ENCODE results near the gene PISD. TPM values are rescaled to one million over a fixed set of nuclear protein-coding genes. Genes with fewer than 3 reads are reported as not detected.

The PISD gene
- total RNA-seq, 4 donors from 2014 or later, result 15.3 to 19.0 (median 18.5) TPM

- peaks cover 0 to 12% of the 10 kb centered on the region in 2 donors for H3K4me1 ChIP-seq
- no peaks in the 10 kb centered on the region for H3K9me3 ChIP-seq
- TF ChIP-seq POLR2A (IDR thresholded peaks at IDR 0.05), result no peak
- no peak for TF ChIP-seq CTCF (IDR thresholded peaks at IDR 0.05 in 4 of 5, conservative IDR thresholded peaks at IDR 0.05 in 1 of 5)
- intact Hi-C loops (cut with DNase I; ENCODE audit: low total_unique reads), result no loop called here
- ATAC-seq (no peak), DNase-seq (no peak)
- in situ Hi-C loops (cut with MboI; ENCODE audit: low sequenced_read_pairs in 4 of 4), result no loop called here
- no peak overlapping the region for H3K27ac ChIP-seq
- H3K4me3 ChIP-seq, result no peak overlapping the region
- no peaks in the 10 kb centered on the region for H3K27me3 ChIP-seq
- peaks cover 0 to 3% of the 10 kb centered on the region in 2 donors for H3K36me3 ChIP-seq
Measured at GRCh38 chr22:31613286-31613903, 48.6 kb downstream of the PISD start.

- in situ Hi-C loops (cut with MboI; ENCODE audit: low sequenced_read_pairs in 4 of 4) (no loop called here), intact Hi-C loops (cut with DNase I; ENCODE audit: low total_unique reads) (no loop called here)
- Histone ChIP-seq H3K36me3 (peaks cover 0 to 3% of the 10 kb centered on the region in 2 donors), H3K27ac (no peak overlapping the region), H3K27me3 (no peaks in the 10 kb centered on the region), H3K9me3 (no peaks in the 10 kb centered on the region), H3K4me3 (no peak overlapping the region), H3K4me1 (peaks cover 0 to 12% of the 10 kb centered on the region in 2 donors)
- no peak for ATAC-seq
- no peak for TF ChIP-seq CTCF (IDR thresholded peaks at IDR 0.05 in 4 of 5, conservative IDR thresholded peaks at IDR 0.05 in 1 of 5)
- TF ChIP-seq POLR2A (IDR thresholded peaks at IDR 0.05), result no peak
- DNase-seq, result no peak
Measured at GRCh38 chr22:31612891-31613285, 49.1 kb downstream of the PISD start.

GRCh38 chr22:31611061-31611760 lies 50.8 kb downstream of the PISD start:
- Histone ChIP-seq H3K27me3 (no peaks in the 10 kb centered on the region), H3K27ac (no peak overlapping the region), H3K9me3 (no peaks in the 10 kb centered on the region), H3K4me3 (no peak overlapping the region), H3K4me1 (peaks cover 0 to 5% of the 10 kb centered on the region in 2 donors), H3K36me3 (no peaks in the 10 kb centered on the region)
- in situ Hi-C loops (cut with MboI; ENCODE audit: low sequenced_read_pairs in 4 of 4), result no loop called here
- DNase-seq, result no peak
- TF ChIP-seq POLR2A (IDR thresholded peaks at IDR 0.05) (no peak), CTCF (IDR thresholded peaks at IDR 0.05 in 4 of 5, conservative IDR thresholded peaks at IDR 0.05 in 1 of 5) (no peak)
- no peak for ATAC-seq
- intact Hi-C loops (cut with DNase I; ENCODE audit: low total_unique reads), result no loop called here

GRCh38 chr22:31610611-31611010 lies 51.4 kb downstream of the PISD start:
- Histone ChIP-seq H3K4me3 (no peak overlapping the region), H3K27me3 (no peaks in the 10 kb centered on the region), H3K36me3 (no peaks in the 10 kb centered on the region), H3K4me1 (no peaks in the 10 kb centered on the region), H3K27ac (no peak overlapping the region), H3K9me3 (no peaks in the 10 kb centered on the region)
- in situ Hi-C loops (cut with MboI; ENCODE audit: low sequenced_read_pairs in 4 of 4) (no loop called here), intact Hi-C loops (cut with DNase I; ENCODE audit: low total_unique reads) (no loop called here)
- DNase-seq (no peak), ATAC-seq (no peak)
- no peak for TF ChIP-seq CTCF (IDR thresholded peaks at IDR 0.05 in 4 of 5, conservative IDR thresholded peaks at IDR 0.05 in 1 of 5)
